OCI-LY1 (cell line): ENCODE data around the gene OR6B1.
"Not testable (repeated sequence)": the region's sequence is repeated elsewhere in the genome, so short reads cannot be mapped to it uniquely, and the experiment has no call there.

ENCODE experiments used
- H2AFZ ChIP-seq: fragments of 200-600 bp; sonication (generic), shearing (Covaris generic); 2 replicates; pipeline ENCODE4 v1.6.0; 2014; ENCODE audit warnings: antibody characterized with exemption, mild to moderate bottlenecking, low read length
- H3F3A ChIP-seq: fragments of 200-600 bp; sonication (generic), shearing (Covaris generic); 2 replicates; pipeline ENCODE4 v1.6.0; 2014; ENCODE audit warnings: mild to moderate bottlenecking, antibody characterized with exemption, low read length, moderate library complexity; ENCODE audit not compliant: insufficient read depth
- H3K27ac ChIP-seq: fragments of 200-600 bp; sonication (generic); 2 replicates; pipeline ENCODE4 v1.5.1; 2014; ENCODE audit warnings: low read length, mixed run types, mild to moderate bottlenecking, low read depth; ENCODE audit not compliant: poor library complexity, severe bottlenecking
- H3K27me3 ChIP-seq: fragments of 200-600 bp; sonication (generic); 2 replicates; pipeline ENCODE4 v1.6.0; 2014; ENCODE audit warnings: antibody characterized with exemption, mild to moderate bottlenecking, low read length, moderate library complexity; ENCODE audit not compliant: insufficient read depth
- H3K36me3 ChIP-seq: fragments of 200-600 bp; sonication (generic); 2 replicates; pipeline ENCODE4 v1.6.1; 2014; ENCODE audit warnings: mild to moderate bottlenecking, antibody characterized with exemption, low read length, moderate library complexity, mixed read lengths; ENCODE audit not compliant: insufficient read depth
- H3K4me1 ChIP-seq: fragments of 200-600 bp; sonication (generic); 2 replicates; pipeline ENCODE4 v1.5.1; 2014; ENCODE audit warnings: mild to moderate bottlenecking, low read length, moderate library complexity; ENCODE audit not compliant: insufficient read depth, severe bottlenecking
- H3K4me2 ChIP-seq: fragments of 200-600 bp; sonication (generic), shearing (Covaris generic); 2 replicates; pipeline ENCODE4 v1.6.1; 2014; ENCODE audit warnings: low read length
- H3K4me3 ChIP-seq: fragments of 200-600 bp; sonication (generic); 2 replicates; pipeline ENCODE4 v1.5.1; 2014; ENCODE audit warnings: low read length, low read depth, mild to moderate bottlenecking, mixed read lengths; ENCODE audit not compliant: poor library complexity, severe bottlenecking
- H3K79me2 ChIP-seq: fragments of 200-600 bp; shearing (Covaris generic); 2 replicates; pipeline ENCODE4 v1.6.1; 2016; ENCODE audit warnings: mixed run types, low read length, mixed read lengths; ENCODE audit not compliant: insufficient read depth
- H3K9ac ChIP-seq: fragments of 200-600 bp; sonication (generic), shearing (Covaris generic); 2 replicates; pipeline ENCODE4 v1.6.1; 2014; ENCODE audit warnings: mild to moderate bottlenecking, low read length, mixed read lengths
- H3K9me2 ChIP-seq: fragments of 200-600 bp; sonication (generic), shearing (Covaris generic); 2 replicates; pipeline ENCODE4 v1.6.1; 2014; ENCODE audit warnings: low read depth, mild to moderate bottlenecking, low read length, mixed read lengths
- H3K9me3 ChIP-seq: fragments of 200-600 bp; shearing (Covaris generic); 2 replicates; pipeline ENCODE4 v1.6.1; 2014; ENCODE audit warnings: low read length, mixed read lengths
- H4K20me1 ChIP-seq: fragments of 200-600 bp; sonication (generic), shearing (Covaris generic); 2 replicates; pipeline ENCODE4 v1.6.0; 2016; ENCODE audit warnings: mild to moderate bottlenecking, low read length; ENCODE audit not compliant: insufficient read depth
- CTCF ChIP-seq: fragments of 200-600 bp; sonication (generic), shearing (Covaris generic); IDR thresholded peaks from 2 replicates; pipeline ENCODE4 v1.5.1; 2017; ENCODE audit warnings: mild to moderate bottlenecking, antibody characterized with exemption, low read length, moderate library complexity, mixed read lengths
- EZH2 ChIP-seq: fragments of 200-600 bp; sonication (generic), shearing (Covaris generic); IDR thresholded peaks from 2 replicates; pipeline ENCODE4 v1.8.0; 2017; ENCODE audit warnings: borderline replicate concordance, mixed run types, mild to moderate bottlenecking, antibody characterized with exemption, low read length, moderate library complexity, mixed read lengths

Gene OR6B1

DNA sequence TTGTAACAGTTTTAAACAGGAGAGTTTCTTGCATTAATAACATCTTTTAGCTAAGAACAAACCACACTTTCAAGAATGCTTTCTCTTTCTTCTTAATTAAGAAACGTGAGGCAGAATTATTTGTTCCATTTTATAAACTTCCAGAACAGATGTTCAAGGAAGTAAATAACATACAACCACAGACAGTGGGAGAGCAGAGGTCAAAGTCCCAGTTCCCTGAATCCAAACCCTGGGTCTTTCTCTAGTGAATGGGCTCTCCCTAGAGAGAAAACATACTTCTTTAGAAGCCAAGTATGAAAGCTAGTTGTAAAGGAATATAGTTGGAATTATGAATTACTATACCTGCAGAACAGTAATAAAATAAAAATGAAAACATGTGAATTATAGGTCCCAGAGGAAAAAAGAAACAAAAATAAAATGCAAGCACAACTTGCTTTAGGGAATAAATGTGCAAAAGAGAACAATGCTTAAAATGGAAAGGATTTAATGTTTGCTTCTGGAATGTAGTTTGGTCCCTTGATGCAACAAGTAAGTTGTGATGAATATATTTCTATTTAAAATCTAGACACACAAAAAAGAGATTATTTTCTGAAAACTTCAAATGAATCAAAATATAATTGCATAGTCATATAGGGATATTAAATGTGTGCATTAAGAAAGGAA is 6.0 kb downstream of the OR6B1 start:
- TF ChIP-seq EZH2, result no peak
- TF ChIP-seq CTCF, result no peak
- no peak overlapping the region for H2AFZ ChIP-seq
- no peaks in the 10 kb centered on the region for H3K4me1 ChIP-seq
- H3K4me3 ChIP-seq, result no peak overlapping the region
- no peak overlapping the region for H3K27ac ChIP-seq
- H4K20me1 ChIP-seq, result no peaks in the 10 kb centered on the region
- no peak overlapping the region for H3K9ac ChIP-seq
- H3K9me3 ChIP-seq, result 0 out of 2 replicates have a peak, but pooled peaks cover 6% of the 10 kb centered on the region
- H3K9me2 ChIP-seq, result no peaks in the 10 kb centered on the region
- H3K27me3 ChIP-seq, result no peaks in the 10 kb centered on the region
- H3K36me3 ChIP-seq, result no peaks in the 10 kb centered on the region
- no peaks in the 10 kb centered on the region for H3F3A ChIP-seq
- H3K79me2 ChIP-seq, result no peaks in the 10 kb centered on the region
- H3K4me2 ChIP-seq, result no peak overlapping the region

DNA sequence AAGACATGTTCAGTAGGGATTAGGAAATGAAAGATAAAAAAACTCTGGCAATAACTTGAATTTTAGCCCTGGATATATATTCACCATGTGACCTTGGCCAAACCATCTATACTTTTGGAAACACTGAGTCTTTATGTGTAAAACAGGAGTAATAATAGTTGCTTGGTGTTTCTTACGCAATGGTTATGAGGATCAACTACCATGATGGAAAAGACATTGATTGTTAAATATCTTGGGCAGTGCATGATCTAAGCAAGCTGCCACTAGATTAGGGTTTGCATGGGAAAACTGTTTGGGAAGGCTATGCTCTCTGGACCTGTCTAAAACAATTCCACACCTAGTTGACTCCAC is 6.5 kb downstream of the OR6B1 start:
- H3K27me3 ChIP-seq, result no peaks in the 10 kb centered on the region
- H3K4me3 ChIP-seq, result no peak overlapping the region
- no peaks in the 10 kb centered on the region for H3K79me2 ChIP-seq
- no peaks in the 10 kb centered on the region for H3K4me1 ChIP-seq
- H4K20me1 ChIP-seq, result no peaks in the 10 kb centered on the region
- no peak overlapping the region for H3K4me2 ChIP-seq
- H2AFZ ChIP-seq, result no peak overlapping the region
- H3F3A ChIP-seq, result no peaks in the 10 kb centered on the region
- no peaks in the 10 kb centered on the region for H3K36me3 ChIP-seq
- H3K9me3 ChIP-seq, result 0 out of 2 replicates have a peak, but pooled peaks cover 6% of the 10 kb centered on the region
- H3K9ac ChIP-seq, result no peak overlapping the region
- no peak overlapping the region for H3K27ac ChIP-seq
- TF ChIP-seq CTCF, result no peak
- no peak for TF ChIP-seq EZH2
- no peaks in the 10 kb centered on the region for H3K9me2 ChIP-seq

- H3F3A ChIP-seq, result no peaks in the 10 kb centered on the region
- no peaks in the 10 kb centered on the region for H3K4me1 ChIP-seq
- no peak overlapping the region for H3K4me2 ChIP-seq
- H2AFZ ChIP-seq, result no peak overlapping the region
- H3K9me2 ChIP-seq, result no peaks in the 10 kb centered on the region
- no peaks in the 10 kb centered on the region for H3K36me3 ChIP-seq
- H3K79me2 ChIP-seq, result no peaks in the 10 kb centered on the region
- no peaks in the 10 kb centered on the region for H4K20me1 ChIP-seq
- H3K4me3 ChIP-seq, result no peak overlapping the region
- no peaks in the 10 kb centered on the region for H3K27me3 ChIP-seq
- H3K27ac ChIP-seq, result no peak overlapping the region
- TF ChIP-seq EZH2 (no peak), CTCF (no peak)
- no peak overlapping the region for H3K9ac ChIP-seq
- 0 out of 2 replicates have a peak, but pooled peaks cover 6% of the 10 kb centered on the region for H3K9me3 ChIP-seq
Observed at GRCh38 chr7:144009361-144009760, 9.2 kb downstream of the OR6B1 start.

GRCh38 chr7:144010061-144010460 is 9.9 kb downstream of the OR6B1 start:
- not testable (repeated sequence) for H3K27me3 ChIP-seq, H3K79me2 ChIP-seq, H4K20me1 ChIP-seq, H2AFZ ChIP-seq, H3K4me3 ChIP-seq, H3F3A ChIP-seq, H3K4me2 ChIP-seq, H3K27ac ChIP-seq, H3K9me2 ChIP-seq, H3K9ac ChIP-seq, H3K4me1 ChIP-seq, H3K36me3 ChIP-seq, H3K9me3 ChIP-seq

- H3K4me3 ChIP-seq, H3K27me3 ChIP-seq, H3K36me3 ChIP-seq, H3K9ac ChIP-seq, H3K4me2 ChIP-seq, H4K20me1 ChIP-seq, H3K9me2 ChIP-seq, H3K4me1 ChIP-seq, H3K79me2 ChIP-seq, H3K27ac ChIP-seq, H3K9me3 ChIP-seq, H3F3A ChIP-seq, H2AFZ ChIP-seq: not testable (repeated sequence)
Observed at GRCh38 chr7:144010821-144011220, 10.7 kb downstream of the OR6B1 start.
